PC-9 (cell line): ENCODE data around the gene TTLL8. TPM values are rescaled to one million over a fixed set of nuclear protein-coding genes. Genes with fewer than 3 reads are reported as not detected.
A peak's percentile ranks its signal among the peaks of the same experiment; 100 is the strongest.

ENCODE experiments used
- BruUV-seq: library from RNA; stranded (reverse); fragments of 400-500 nt; replicated peaks from 2 replicates; lab custom pipeline; 2021; lab: Mats Ljungman, UMichigan
- CTCF ChIA-PET: fragments of 300-600 bp; sonication (Branson Sonifier 250); formaldehyde crosslinking; loops from one replicate; lab custom pipeline; 2022; ENCODE audit warnings: antibody characterized with exemption; lab: Charles Lee
- POLR2A ChIA-PET: fragments of 300-600 bp; sonication (Branson Sonifier 250); formaldehyde crosslinking; loops from one replicate; lab custom pipeline; 2022; ENCODE audit warnings: antibody characterized with exemption; ENCODE audit not compliant: unreplicated experiment; lab: Charles Lee
- DNase-seq, 2 experiments: peaks; one replicate each; pipeline versions ENCODE4 v3.0.0 to v3.0.0-alpha.2; 2015 to 2022; ENCODE audit warnings: mixed read lengths in 1 of 2
- H2AFZ ChIP-seq: fragments of 200-600 bp; sonication (generic); 2 replicates; pipeline ENCODE4 v1.8.1; 2017; ENCODE audit warnings: antibody characterized with exemption
- H3F3A ChIP-seq: fragments of 200-600 bp; sonication (generic); 2 replicates; pipeline ENCODE4 v1.8.1; 2017; ENCODE audit warnings: antibody characterized with exemption, mild to moderate bottlenecking, low read depth; ENCODE audit not compliant: insufficient read depth
- H3K27ac ChIP-seq: fragments of 200-600 bp; sonication (generic); 2 replicates; pipeline ENCODE4 v1.6.1; 2016; ENCODE audit warnings: mixed run types
- H3K27me3 ChIP-seq: fragments of 200-600 bp; sonication (generic); 2 replicates; pipeline ENCODE4 v1.6.1; 2016; ENCODE audit warnings: low read depth, mixed run types; ENCODE audit not compliant: insufficient read depth
- H3K36me3 ChIP-seq: fragments of 200-600 bp; sonication (generic); 2 replicates; pipeline ENCODE4 v1.6.1; 2016; ENCODE audit warnings: low read depth, mixed run types
- H3K4me1 ChIP-seq: fragments of 200-600 bp; sonication (generic); replicated peaks from 2 replicates; pipeline ENCODE4 v1.6.1; 2016; ENCODE audit warnings: mixed run types; ENCODE audit not compliant: insufficient read depth
- H3K4me2 ChIP-seq: fragments of 200-600 bp; sonication (generic); 2 replicates; pipeline ENCODE4 v1.6.1; 2017; ENCODE audit warnings: mixed run types
- H3K4me3 ChIP-seq: fragments of 200-600 bp; sonication (generic); 2 replicates; pipeline ENCODE4 v1.6.1; 2016; ENCODE audit warnings: mixed run types
- H3K79me2 ChIP-seq: fragments of 200-600 bp; sonication (generic); 2 replicates; pipeline ENCODE4 v1.6.1; 2017; ENCODE audit warnings: low read depth, mixed run types
- H3K9me2 ChIP-seq: fragments of 200-600 bp; sonication (generic); 2 replicates; pipeline ENCODE4 v1.8.1; 2017; ENCODE audit warnings: mild to moderate bottlenecking; ENCODE audit not compliant: insufficient read depth
- H3K9me3 ChIP-seq: fragments of 200-600 bp; sonication (generic); 2 replicates; pipeline ENCODE4 v1.8.1; 2016; ENCODE audit warnings: low read depth; ENCODE audit not compliant: insufficient read depth
- H4K20me1 ChIP-seq: fragments of 200-600 bp; sonication (generic); 2 replicates; pipeline ENCODE4 v1.8.1; 2017; ENCODE audit not compliant: insufficient read depth
- CTCF ChIP-seq: fragments of 200-600 bp; sonication (generic); conservative IDR thresholded peaks from 2 replicates; pipeline ENCODE4 v1.6.1; 2017; ENCODE audit warnings: mixed run types, antibody characterized with exemption, mild to moderate bottlenecking, moderate library complexity
- EZH2 ChIP-seq: fragments of 200-600 bp; sonication (generic); IDR thresholded peaks from 2 replicates; pipeline ENCODE4 v1.8.0; 2017; ENCODE audit warnings: antibody characterized with exemption, low read depth
- intact Hi-C: fragments of 100-400 bp; cut with micrococcal nuclease; formaldehyde crosslinking; loops from one replicate; pipeline ENCODE4 v1.10.0; 2022; ENCODE audit not compliant: unreplicated experiment
- total RNA-seq: library from RNA; stranded (reverse); gene quantifications from 2 replicates; pipeline ENCODE4 v1.2.3, GENCODE V29; 2021

TTLL8 gene
- total RNA-seq, 1 experiment from 2014 or later, result not detected

- Histone ChIP-seq H3K9me2 (no peaks in the 10 kb centered on the region), H3K4me2 (no peak overlapping the region), H2AFZ (no peak overlapping the region), H3K4me3 (no peak overlapping the region), H3K36me3 (no peaks in the 10 kb centered on the region), H3F3A (no peaks in the 10 kb centered on the region), H3K4me1 (no peaks in the 10 kb centered on the region), H3K79me2 (no peaks in the 10 kb centered on the region), H3K9me3 (no peaks in the 10 kb centered on the region), H4K20me1 (no peaks in the 10 kb centered on the region), H3K27me3 (peaks cover 18% of the 10 kb centered on the region), H3K27ac (no peak overlapping the region)
- intact Hi-C loops, result no loop called here
- BruUV-seq, result no TSS peak
- ChIA-PET CTCF (no interaction called here), POLR2A (no interaction called here)
- no peak for TF ChIP-seq CTCF
- TF ChIP-seq EZH2, result no peak
- no peak for DNase-seq
These were observed 25.5 kb upstream of the TTLL8 start for GRCh38 chr22:50083462-50084079.

GRCh38 chr22:50082961-50083461 is 24.9 kb upstream of the TTLL8 start:
- Histone ChIP-seq H4K20me1 (no peaks in the 10 kb centered on the region), H3F3A (no peaks in the 10 kb centered on the region), H2AFZ (no peak overlapping the region), H3K4me1 (no peaks in the 10 kb centered on the region), H3K9me3 (no peaks in the 10 kb centered on the region), H3K27me3 (peaks cover 15% of the 10 kb centered on the region), H3K36me3 (no peaks in the 10 kb centered on the region), H3K9me2 (no peaks in the 10 kb centered on the region), H3K4me2 (no peak overlapping the region), H3K27ac (no peak overlapping the region), H3K4me3 (no peak overlapping the region), H3K79me2 (no peaks in the 10 kb centered on the region)
- CTCF ChIA-PET, result no interaction called here
- no TSS peak for BruUV-seq
- POLR2A ChIA-PET, result no interaction called here
- intact Hi-C loops, result no loop called here
- DNase-seq, result peak in 1 of 2 experiments; percentile 16
- TF ChIP-seq CTCF (no peak), EZH2 (no peak)

GRCh38 chr22:50082197-50082715 is 24.2 kb upstream of the TTLL8 start:
- H3K9me2 ChIP-seq, result no peaks in the 10 kb centered on the region
- TF ChIP-seq EZH2, result no peak
- TF ChIP-seq CTCF, result no peak
- H3K79me2 ChIP-seq, result no peaks in the 10 kb centered on the region
- H3K4me2 ChIP-seq, result no peak overlapping the region
- no peaks in the 10 kb centered on the region for H3K4me1 ChIP-seq
- no peaks in the 10 kb centered on the region for H4K20me1 ChIP-seq
- intact Hi-C loops, result no loop called here
- ChIA-PET CTCF (no interaction called here), POLR2A (no interaction called here)
- BruUV-seq, result no TSS peak
- H3K36me3 ChIP-seq, result no peaks in the 10 kb centered on the region
- peaks cover 15% of the 10 kb centered on the region for H3K27me3 ChIP-seq
- DNase-seq, result no peak
- no peak overlapping the region for H3K4me3 ChIP-seq
- H3K27ac ChIP-seq, result no peak overlapping the region
- H3F3A ChIP-seq, result no peaks in the 10 kb centered on the region
- H2AFZ ChIP-seq, result no peak overlapping the region
- no peaks in the 10 kb centered on the region for H3K9me3 ChIP-seq
